Activated CD4-positive, CD25-positive, alpha-beta regulatory T cell (primary cell): Measurements from ENCODE around the gene LPAR1.
"Not testable (repeated sequence)": the region's sequence is repeated elsewhere in the genome, so short reads cannot be mapped to it uniquely, and the experiment has no call there.

Source experiments
- DNase-seq, 4 experiments: peaks; one replicate each; lab custom pipeline; 2025; lab: John Stamatoyannopoulos, UW

Gene LPAR1, protein sequence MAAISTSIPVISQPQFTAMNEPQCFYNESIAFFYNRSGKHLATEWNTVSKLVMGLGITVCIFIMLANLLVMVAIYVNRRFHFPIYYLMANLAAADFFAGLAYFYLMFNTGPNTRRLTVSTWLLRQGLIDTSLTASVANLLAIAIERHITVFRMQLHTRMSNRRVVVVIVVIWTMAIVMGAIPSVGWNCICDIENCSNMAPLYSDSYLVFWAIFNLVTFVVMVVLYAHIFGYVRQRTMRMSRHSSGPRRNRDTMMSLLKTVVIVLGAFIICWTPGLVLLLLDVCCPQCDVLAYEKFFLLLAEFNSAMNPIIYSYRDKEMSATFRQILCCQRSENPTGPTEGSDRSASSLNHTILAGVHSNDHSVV

DNA sequence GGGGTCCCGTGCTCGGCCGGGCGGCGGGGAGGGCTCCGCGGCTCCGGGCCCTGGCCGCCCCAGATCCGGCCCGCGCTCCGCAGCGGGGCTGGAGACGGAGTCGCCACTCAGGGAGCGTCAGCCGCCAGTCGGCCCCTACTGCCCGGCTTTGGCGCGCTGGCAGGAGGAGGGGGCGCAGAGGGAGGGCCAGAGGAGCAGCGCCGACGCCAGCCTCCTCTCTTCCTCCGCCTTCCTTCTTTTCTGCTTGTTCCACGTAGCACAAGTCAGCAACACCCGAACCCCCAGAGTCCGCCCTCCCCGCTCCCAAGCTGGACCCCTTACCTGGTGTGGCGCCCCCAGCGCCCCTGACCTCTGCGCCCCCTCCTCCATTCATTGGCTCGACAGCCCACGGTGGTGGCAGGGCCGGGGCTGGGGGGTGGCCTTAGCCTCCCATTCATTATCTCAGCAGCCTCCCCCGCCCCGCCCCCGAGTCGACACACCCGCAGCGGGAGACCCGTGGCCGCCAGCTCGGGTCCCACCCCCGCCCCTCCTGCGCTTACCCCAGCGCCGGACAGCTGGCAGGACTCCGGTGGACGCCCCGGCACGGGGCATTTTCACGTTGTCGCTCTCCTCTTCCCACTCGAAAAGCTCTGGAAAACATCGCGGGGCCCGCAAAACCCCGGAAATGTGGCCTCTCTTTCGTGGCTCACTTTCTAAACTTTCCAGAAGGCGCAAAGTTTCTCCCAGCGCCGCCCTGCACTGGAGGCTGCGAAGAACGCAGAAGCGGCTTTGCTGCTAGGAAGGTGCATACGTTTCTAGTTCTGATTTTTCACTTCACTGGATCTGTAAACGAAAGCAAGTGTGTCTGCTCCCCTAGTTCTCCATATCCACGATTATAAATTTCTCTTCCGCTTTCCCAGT lies at the start of gene LPAR1:
TSS of gene LPAR1 (minus strand) at position 140 of the 900 bp plus-strand sequence. CDS start 66,353 bp downstream, outside the sequence.
- DNase-seq: no peak

DNA sequence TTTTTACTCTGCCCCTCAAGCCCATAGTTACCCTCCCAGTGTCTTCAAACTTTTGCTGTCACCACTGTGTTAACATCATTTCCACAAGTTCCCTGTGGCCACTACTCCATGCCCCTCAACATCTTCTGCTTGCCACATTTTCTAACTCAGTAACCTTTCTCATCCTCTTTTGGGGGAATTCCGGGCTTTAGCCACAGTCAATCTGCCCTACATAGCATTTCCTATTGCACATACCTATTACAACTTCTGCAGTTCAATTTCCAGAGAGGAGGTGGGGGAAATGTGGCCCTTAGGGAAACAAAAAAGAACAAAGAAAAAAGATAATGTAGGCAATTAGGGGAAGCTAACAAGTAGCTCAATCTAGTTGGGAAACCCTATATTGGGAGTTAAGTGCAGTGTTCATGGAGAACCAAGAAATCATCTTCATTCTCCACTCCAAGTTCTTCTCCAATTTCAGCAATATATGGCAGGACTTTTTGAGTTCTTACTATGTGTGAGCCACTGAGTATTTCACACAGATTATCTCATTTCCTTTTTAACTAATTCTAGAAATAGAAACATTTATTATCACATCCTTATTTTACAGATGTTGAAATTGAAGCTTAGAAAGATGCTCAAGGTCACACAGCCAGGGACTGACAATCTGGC lies 40.2 kb upstream of the LPAR1 start:
- DNase-seq: no peak

DNA sequence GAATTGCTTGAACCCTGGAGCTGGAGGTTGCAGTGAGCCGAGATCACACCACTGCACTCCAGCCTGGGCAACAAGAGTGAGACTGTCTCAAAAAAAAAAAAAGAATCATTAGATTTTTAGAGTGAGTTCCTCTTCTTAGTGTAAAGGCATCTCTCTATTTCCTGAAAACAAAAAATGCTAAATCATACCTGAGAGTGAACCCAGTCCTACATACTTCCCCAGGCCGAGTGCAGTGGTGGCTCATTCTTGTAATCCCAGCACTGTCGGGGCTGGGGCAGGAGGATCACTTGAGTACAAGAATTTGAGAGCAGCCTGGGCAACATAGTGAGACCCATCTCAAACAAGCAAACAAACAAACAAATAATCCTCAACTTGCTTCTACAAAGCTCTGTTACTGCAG lies 38.2 kb upstream of the LPAR1 start:
- no peak for DNase-seq

DNA sequence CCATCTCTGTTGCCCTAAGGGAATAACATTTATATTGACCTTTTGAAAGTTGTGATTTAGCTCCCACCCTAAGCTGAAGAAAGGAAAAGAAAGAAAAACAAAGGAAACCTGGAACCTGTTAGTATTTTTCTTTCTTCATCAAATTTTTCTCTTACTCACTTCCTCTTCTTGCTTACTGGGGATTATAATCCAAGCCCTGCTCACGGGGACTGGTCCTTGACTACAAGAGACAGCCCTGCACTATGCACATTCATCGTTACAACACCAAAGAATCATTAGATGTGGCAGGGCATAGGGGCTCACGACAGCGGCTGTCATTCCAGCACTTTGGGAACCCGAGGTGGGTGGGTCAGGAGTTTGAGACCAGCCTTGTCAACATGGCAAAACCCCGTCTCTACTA lies 37.8 kb upstream of the LPAR1 start:
- DNase-seq: no peak

DNA sequence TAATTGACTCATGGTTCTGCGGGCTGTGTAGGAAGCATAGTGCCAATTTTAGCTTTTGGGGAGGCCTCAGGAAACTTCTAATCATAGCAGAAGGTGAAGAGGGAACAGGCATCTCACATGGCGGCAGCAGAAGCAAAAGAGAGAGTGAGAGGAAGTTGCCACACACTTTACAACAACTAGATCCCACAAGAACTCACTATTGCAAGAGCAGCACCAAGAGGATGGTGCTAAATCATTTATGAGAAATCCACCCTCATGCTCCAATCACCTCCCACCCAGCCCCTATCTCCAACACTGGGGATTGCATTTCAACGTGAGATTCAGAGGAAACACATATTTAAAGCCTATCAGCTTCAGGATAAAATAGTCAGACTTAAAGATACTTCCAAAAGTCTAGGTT lies 36.1 kb upstream of the LPAR1 start:
- DNase-seq: no peak

DNA sequence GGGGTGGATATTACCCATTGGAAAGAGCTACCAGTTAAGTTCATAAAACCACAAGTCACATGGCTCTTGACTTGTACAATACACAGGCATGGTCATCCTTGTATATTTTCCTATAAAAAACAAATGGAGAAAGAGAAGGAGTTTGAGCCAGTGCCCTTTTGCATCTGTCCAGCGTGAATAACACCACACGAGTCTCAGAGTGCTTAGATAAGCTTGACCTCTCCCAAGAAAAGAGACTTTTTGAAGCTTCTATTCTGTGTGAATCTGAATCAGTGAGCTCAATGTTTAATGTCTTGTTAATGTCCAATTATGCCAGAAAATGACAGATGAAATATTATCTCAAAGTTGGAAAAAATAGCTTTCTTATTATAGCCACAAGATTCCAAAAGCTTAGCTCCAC lies 30.9 kb upstream of the LPAR1 start:
- no peak for DNase-seq

DNA sequence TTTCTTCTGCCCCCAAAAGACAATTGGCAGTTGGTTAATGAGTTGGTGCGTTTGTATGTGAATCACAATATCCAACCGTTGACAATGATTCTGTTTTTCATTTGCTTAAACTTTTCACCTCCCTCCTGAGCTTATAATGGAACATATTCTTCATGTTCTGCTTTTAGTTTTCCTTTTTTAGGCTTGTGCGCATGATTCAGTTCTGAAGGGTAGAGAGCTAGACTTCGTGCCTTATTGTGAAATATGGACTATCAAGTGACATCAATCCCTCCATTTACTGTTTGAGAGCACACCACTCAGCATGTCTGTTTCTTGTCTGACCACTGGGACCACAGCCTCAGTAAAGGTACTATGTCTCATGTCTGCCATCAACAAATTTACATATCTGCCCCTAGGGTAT lies 30.5 kb upstream of the LPAR1 start:
- DNase-seq: no peak

DNA sequence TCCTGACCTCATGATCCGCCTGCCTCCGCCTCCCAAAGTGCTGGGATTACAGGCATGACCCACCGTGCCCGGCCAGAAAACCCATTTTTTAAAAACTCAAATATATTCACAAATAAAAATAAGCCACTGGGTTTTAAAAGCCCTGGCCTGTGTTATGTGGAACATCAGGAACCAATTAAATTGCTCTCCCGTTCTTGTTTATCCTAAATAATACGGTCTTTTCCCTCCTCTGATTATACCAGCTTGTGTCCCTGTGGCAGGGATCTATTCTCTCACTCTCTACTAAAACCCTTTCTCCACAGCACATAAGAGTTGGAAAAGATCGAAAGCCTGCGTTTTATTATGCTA lies 30.1 kb upstream of the LPAR1 start:
- no peak for DNase-seq

DNA sequence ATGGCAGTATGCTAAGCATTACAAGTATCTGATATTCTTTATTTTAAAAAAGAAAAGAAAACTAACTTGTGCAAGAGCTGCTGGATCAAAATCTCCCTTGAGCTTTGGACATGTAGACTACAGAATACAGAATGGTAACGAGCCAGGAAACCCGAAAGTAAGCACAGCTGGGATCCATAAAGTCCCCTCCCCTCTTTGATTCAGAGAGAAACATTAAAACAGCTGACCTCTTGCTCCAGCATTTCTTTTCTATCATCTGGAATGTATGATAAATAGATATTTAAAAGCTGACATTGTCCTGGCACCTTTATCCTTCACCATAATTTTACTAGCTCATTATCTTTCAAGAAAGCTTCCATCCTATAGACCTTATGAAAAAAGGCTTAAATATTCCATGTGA lies 28.2 kb upstream of the LPAR1 start:
- no peak for DNase-seq

DNA sequence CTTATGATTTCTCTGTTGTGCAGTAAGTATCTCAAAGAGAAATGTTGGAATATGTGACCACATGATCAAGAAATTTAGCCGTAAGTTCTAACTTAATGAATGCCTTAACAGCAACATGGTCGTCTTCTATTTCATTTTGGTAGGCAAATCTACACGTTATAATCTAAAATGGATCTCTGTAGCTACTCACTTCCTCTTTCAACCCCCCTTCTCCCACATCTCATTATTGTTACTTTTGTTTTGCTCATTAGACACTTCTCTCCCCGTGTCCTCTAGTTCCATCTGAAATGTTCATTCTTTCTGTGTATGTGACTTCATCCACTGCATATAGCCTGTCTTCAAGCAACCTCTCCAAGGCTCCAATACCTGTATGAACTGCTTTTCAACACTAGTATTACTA lies 27.1 kb upstream of the LPAR1 start:
- DNase-seq: no peak

DNA sequence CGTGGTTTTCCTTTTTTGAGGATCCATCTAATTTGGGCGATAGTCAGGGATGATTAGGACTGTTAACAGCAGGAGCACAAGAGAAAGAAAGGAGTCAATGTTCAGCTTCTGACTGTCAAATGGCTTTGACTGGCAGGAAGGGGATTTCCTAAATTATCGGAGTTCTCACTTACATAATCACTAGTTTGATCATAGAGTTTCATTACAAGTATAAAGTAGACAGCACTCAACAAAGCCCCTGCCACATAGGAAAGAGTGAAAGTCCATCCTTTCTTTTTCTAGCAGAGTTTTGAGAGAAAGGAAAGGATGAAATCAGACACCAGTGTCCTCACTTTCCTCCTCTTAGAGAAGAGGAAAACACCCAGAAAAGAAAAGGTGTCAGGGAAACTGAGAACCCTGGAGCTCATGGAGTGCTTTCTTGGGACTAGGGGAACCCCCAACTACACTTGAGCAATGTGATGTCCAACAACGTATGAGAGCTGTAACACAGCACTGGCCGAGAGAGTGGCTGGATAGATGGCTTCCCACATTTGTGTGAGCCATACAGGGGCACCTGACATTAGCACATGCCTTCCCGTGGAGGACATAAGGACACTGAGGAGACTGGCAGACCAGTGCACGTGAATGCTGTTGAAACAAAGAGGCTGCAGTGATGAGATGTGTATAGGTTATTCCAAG lies 26.0 kb upstream of the LPAR1 start:
- DNase-seq: no peak

DNA sequence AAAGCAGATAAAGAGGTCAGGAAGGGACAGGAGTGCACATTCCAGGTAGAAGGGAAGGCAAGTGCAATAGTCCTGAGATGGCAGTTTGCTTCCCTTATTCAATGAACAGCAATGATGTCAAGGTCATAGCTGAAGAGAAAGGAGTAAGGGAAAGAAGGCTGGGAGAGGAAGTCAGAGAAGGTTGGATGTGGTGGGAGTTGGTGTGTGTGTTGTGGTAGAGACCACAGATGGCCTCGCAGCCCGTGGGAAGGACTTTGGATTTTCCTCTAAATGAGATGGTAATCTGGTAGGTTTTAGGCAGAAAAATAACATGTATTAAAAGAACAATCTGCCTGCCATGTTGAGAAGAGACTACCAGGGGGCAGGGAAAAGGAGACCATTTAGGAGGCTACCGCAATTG lies 25.1 kb upstream of the LPAR1 start:
- DNase-seq: no peak

DNA sequence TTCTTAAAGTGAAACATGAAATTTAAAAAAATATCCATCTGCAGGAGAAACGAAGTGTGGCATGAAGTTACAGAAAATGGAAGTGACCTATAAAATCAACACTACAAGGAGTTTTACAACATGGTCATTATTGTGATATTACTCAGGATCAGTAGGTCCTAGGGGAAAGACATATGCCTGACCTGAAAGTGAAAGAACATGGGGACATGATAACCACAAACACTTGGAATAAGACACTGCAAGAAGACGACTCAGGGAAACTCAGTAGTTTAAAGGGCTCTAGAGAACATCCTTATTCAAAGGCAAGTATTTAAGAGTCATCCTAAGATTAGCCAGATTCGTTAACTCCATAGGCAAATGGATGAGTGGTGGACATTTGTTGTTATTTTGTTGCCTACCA lies 19.9 kb upstream of the LPAR1 start:
- no peak for DNase-seq

DNA sequence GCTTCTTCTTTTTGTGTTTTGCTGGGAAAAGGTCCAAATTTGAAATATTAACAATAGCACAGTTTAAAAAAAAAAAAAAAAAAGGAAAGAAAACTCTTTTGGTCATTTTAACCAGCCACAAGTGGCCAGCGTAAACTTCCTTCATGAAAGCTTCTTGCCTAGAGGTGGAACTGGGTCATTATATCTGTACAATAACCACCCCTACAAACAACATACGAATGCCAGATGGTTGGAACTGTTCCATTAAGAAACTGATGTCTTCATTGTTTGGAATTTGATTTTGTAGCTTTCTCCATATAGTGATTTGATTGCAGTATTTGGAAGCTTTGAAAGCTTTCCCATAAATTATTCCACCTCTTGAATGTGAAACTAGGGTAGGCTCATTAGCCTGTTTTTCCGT lies 18.3 kb upstream of the LPAR1 start:
- no peak for DNase-seq

DNA sequence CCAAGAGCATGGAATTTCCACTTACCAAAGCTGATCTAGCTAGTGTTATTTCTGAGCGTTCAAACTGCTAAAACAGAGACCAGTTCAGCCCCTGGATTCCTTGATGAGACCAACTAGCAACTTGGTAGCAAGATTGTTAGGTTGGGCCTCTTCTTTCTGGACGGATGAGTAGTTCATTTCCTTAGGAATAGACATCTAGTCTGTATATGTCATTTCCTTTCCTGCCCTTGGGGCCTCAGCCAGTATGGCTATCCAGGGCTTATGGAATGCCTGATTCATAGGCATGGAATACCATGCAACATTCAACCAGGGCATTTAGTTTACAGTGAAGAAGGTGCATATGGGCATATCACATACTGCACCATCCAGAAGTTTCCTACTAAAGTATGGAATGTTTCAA lies 14.5 kb upstream of the LPAR1 start:
- no peak for DNase-seq

DNA sequence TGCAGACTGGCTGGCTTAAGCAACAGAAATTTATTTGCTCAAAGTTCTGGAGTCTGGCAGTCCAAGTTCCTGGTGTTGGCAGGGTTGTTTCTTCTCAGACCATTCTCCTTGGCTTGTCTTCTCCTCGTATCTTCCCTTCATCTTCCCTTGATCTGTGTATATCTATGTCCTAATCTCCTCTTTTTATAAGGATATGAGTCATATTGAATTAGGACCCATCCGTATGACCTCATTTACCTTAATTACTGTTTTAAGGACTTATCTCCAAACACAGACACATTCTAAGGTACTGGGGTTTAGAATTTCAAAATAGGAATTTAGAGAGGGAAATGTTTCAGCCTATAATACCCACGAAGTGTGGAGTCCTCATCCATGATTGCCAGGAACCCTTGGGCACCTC lies 13.1 kb upstream of the LPAR1 start:
- no peak for DNase-seq

DNA sequence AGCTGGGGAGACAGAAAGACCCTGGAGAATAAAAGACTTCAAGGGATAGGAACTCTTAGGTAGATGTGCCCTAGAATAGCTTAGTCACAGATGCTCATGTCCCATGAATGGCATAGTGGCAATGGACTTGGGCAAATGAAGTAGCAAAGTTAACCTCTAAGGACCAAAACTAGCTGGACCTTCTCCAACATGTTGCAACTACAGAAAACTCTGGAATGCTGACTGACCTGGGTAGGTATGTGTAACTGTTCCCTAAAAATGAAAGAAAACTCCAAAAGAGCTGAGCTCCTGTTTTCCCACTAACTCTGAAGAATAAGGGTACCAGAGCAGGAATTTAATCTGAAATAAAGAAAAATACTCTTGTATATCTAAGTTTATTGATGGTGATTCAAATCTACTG lies 12.5 kb upstream of the LPAR1 start:
- DNase-seq: no peak

DNA sequence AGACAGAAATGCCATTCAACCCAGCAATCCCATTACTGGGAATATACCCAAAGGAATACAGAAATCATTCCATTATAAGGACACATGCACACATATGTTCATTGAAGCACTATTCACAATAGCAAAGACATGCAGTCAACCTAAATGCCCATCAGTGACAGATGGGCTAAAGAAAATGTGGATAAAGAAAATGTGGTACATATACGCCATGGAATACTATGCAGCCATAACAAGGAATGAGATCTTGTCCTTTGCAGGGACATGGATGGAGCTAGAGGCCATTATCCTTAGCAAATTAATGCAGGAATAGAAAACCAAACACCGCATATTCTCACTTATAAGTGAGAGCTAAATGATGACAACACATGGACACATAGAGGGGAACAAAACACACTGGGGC lies 9.0 kb upstream of the LPAR1 start:
- not testable (repeated sequence) for DNase-seq

DNA sequence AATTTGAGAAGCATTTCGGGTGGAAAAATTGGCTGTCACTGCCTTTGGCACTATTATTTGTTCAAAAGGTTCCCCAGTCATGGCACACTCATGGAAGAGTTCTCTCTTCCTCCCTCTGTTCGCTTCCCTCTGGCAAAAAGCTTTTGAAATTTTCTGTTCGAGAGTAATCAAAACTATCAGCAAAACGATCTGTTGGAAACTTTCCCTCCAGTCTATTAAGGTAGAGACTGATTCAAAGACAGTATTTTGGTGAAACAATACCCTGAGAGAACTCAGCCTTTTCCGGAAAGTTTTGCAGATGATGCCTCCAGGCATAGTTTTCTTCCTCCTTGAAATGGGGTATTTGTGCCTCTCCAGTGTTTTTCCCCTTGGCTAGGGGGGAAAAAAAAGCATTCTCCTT lies 3.6 kb upstream of the LPAR1 start:
- no peak for DNase-seq

DNA sequence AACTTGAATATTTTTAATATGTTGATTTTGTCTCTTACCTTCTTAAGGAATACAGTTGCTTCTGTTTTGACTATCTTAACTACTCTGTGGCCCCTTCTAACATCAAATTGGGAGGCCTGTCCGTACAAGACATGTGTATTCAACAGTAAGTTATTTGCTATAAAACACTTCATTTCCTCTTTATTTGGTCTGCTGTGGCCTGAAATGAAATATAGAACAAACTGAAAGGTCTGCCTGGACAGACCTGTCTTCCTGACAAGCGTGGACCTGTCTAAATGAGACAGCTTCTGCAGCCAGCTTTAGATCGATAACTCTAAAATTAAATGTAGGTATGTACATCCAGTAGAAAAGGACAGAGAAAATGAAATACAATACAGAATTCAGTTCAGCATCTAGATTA lies 2.2 kb upstream of the LPAR1 start:
- no peak for DNase-seq

DNA sequence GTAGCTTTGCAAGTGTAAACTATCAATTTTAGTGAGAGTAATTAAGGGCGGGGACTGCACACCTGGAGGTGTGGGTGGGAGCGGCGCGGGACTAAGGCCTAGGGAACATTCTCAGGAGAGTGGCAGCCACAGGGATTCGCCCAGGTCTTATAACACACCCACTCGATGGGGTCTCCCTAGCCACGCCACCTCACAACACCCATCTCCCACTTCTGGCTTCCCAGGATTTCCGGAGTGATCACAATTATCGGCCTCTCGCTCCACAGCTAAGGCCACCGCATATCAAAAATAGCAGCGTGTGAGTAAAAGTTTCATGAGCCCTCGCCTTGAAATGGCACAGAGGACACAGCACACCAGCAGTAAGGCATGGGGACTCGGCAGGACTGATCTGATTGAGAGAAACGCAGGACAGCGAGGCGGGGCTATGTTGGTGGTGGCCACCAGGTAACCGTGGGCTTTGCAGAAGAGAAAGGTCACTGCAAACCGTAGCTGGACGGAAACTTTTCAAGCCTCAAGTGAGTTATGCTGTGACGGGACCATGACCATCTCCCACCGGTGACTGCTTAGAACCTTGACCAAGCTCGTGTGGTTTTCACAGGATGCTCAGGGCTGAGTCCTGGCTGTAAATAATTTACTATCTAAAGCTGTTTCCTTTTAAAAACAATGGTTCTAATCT lies 1.1 kb upstream of the LPAR1 start:
- no peak for DNase-seq
